GM18870 (cell line): ENCODE data around the gene GORAB.
A peak's percentile ranks its signal among the peaks of the same experiment; 100 is the strongest.

Source experiments
- ATAC-seq: cut with Tn5 transposase; IDR thresholded peaks from one replicate; pipeline ENCODE4 v1.9.1; 2021; ENCODE audit warnings: moderate library complexity; ENCODE audit not compliant: unreplicated experiment

Gene GORAB

GRCh38 chr1:170537798-170538503 is 6.0 kb downstream of the GORAB start:
- no peak for ATAC-seq

GRCh38 chr1:170538687-170539086 is 6.7 kb downstream of the GORAB start:
- ATAC-seq: no peak

- no peak for ATAC-seq
Observed at GRCh38 chr1:170539154-170539553, 7.2 kb downstream of the GORAB start.

GRCh38 chr1:170544624-170545023 is 12.7 kb downstream of the GORAB start:
- ATAC-seq: no peak

GRCh38 chr1:170545476-170545875 is 13.5 kb downstream of the GORAB start:
- no peak for ATAC-seq

GRCh38 chr1:170547255-170547654 is 15.3 kb downstream of the GORAB start:
- ATAC-seq: no peak

DNA sequence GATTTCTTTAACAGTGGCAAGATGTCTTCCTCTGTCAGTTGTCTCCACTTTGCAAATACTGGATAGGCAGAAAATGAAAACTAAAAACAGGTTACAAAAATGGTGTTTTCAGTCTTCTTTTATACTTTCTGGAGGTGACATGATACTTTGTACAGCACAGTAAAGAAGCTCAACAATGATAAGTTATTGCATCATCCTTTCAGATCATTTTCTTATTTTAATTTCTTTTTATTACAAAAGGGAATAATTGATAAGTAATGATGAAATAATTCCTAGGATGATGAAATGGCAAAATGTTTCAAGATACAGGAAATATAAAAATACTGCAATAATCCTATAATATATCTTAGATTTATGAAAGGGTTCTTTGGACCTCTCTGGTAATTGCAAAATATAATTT is 16.5 kb downstream of the GORAB start:
- ATAC-seq: no peak

DNA sequence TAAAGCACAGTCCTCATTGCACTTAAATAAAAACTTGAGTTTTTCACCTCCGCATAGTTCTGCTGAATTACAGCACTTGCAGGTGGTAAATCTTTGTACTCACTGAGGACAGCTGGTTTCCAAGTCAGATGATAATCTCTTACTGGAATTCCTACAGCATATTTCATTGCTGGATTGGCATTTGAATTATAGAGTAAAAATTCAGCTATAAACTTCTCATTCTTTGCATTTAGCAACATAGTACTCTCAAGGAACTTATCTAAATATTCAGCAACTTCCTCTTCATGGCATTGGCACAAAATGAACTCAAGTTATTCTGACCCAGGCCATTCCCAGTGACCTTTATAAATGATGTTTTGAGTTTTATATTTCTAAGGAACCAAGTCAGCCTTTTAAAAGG is 23.4 kb downstream of the GORAB start:
- ATAC-seq: no peak

GRCh38 chr1:170556917-170557316 is 25.0 kb downstream of the GORAB start:
- ATAC-seq: no peak

- no peak for ATAC-seq
Observed at GRCh38 chr1:170558731-170559130, 26.8 kb downstream of the GORAB start.

DNA sequence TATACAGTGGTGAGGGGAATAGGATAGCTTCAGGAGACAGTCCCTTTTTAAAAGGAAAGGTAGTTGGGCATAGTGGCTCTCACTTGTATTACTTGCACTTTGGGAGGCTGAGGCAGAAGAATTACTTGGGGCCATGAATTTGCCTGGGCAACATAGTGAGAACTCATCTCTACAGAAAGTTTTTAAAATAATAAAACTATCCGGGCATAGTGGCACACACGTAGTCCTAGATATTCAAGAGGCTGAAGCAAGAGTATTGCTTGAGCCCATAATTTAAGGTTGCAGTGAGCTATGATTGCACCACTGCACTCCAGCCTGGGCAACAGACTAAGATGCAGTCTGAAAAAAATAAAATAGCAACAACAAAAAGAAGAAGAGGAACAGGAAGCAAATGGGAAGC is 27.2 kb downstream of the GORAB start:
- no peak for ATAC-seq

- no peak for ATAC-seq
Observed at GRCh38 chr1:170560681-170561285, 28.8 kb downstream of the GORAB start.

GRCh38 chr1:170562646-170563338 is 30.8 kb downstream of the GORAB start:
- peak; percentile 55 for ATAC-seq

GRCh38 chr1:170567214-170567613 is 35.2 kb downstream of the GORAB start:
- no peak for ATAC-seq

DNA sequence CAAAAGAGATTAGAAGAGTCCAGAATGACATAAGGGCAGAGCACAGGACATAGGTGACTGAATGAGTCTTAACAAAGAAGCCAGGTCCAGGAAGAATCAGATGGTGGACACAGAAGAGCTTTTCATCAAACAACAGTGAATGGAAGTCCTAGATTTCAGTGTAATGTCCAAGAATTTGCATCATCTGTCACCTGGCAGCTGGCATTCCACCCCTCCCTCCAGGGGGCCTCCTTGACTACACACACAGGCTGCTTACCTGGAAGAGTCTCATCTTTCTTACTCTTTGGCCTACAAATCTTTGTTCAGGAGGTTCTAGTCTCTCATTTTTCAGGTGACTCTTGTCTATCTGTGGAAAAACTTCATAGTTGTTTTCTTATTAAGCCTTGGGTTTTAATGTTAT is 36.2 kb downstream of the GORAB start:
- ATAC-seq: no peak

DNA sequence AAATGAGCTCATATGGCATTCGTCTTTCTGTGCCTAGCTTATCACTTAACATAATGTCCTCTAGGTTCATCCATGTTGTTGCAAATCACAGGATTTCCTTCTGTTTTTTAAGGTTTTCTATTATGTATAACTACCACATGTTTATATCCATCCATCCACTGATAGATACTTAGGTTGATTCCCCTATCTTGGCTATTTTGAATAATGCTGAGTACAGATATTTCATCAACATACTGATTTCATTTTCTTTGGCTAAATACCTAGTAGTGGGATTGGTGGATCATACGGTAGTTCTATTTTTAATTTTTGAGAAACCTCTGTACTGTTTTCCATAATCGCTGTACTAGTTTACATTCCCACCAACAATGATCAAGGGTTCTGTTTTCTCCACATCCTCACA is 45.0 kb downstream of the GORAB start:
- ATAC-seq: no peak

DNA sequence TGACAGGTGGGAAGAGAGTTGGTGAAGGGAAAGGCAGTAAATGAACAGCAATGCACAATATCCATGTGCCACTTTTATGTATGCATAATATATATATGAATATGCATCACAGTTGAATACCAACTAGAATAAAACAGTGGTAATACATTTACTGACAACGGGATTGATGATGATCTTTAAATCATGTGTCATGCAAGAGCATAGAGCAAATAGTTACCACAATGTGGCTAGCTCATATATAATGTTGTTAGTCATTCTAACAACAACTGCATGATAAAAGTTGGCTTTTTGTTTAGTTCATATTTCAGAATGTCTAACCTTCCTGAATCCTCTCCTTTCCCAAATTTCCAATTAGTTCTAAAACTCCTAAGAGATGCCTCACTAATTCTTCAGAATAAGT is 46.4 kb downstream of the GORAB start:
- no peak for ATAC-seq

GRCh38 chr1:170580636-170581440 is 48.9 kb downstream of the GORAB start:
- ATAC-seq: no peak

GRCh38 chr1:170583186-170583585 is 51.2 kb downstream of the GORAB start:
- no peak for ATAC-seq

DNA sequence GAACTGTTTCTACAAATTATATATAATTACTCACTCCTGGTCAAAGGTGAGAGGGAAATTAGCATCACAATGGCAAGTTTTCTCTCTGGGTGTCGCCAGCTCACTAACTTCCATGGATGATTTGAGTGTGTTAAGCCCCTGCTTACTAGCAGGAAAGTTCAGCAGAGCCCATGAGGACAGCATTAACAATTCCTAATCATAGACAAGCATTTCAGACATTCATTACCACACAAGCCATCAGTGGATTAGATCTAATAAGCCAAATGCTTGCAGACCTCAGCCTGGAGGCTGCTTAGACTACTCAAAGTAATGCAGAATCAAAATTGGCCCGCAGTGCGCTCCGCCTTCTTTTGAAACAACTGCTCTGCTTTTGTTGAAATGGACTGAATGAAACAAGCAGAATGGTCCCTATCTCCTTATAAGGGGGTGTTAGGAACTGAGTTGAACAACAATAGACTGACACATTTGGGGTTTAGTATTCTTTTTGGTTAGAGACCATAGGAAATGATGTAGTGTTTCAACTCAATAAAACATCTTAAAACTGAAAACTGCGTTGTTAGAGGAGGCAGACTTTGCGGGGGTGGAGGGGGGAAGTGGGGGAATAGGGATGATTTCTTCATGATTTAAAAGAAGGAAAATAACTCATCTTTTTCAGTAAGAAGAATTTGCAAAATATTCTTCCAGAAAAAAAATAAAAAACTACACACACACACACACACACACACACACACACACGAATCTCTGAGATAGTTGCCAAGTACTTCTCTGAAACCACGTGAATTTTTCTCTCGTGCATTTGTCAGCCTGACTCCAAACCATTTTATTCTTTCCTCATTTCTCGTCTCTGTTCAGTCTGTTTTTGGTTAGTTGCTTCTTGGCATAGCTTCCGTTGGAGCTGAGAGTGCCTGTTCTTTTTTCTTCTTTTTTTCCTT is 54.6 kb downstream of the GORAB start:
- no peak for ATAC-seq

DNA sequence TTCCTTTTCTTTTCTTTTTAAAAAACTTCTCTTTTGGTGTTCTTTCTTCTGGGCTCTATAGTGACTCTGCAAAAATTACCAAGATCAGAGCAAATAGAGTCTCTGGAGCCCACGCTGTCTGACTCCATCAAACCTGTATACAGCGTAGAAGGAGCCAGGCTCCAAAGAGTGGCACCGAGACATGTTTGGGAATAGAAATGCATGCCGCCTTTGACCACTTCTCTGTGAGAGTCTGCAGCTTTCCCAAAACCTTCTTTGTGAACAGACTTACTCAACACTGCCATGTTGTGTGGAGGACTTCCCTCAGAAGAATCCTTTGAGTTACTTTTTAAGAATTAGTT is 55.3 kb downstream of the GORAB start:
- no peak for ATAC-seq
